ENCODE results near the gene ZBTB8OS.

Gene ZBTB8OS

GRCh38 chr1:32618673-32619221, 31.6 kb downstream of the ZBTB8OS start:
- no peak for TF ChIP-seq CTCF (IDR thresholded peaks at IDR 0.05; ENCODE audit: insufficient read depth, low read length, poor library complexity, severe bottlenecking)
- no peak for DNase-seq (ENCODE audit: extremely low read depth, insufficient read length)
- H3K4me3 ChIP-seq (replicated peaks; ENCODE audit: low read depth, low read length) = no peak overlapping the region
- 0 out of 2 replicates have a peak, but pooled peaks cover 1% of the 10 kb centered on the region for H3K36me3 ChIP-seq (ENCODE audit: control insufficient read depth, insufficient read depth, low read length)
- no peaks in the 10 kb centered on the region for H3K27me3 ChIP-seq (replicated peaks; ENCODE audit: control insufficient read depth, insufficient read depth, low read length)

GRCh38 chr1:32613472-32613871, 36.9 kb downstream of the ZBTB8OS start:
- Histone ChIP-seq H3K36me3 (ENCODE audit: control insufficient read depth, insufficient read depth, low read length) (no peaks in the 10 kb centered on the region), H3K4me3 (replicated peaks; ENCODE audit: low read depth, low read length) (no peak overlapping the region), H3K27me3 (replicated peaks; ENCODE audit: control insufficient read depth, insufficient read depth, low read length) (no peaks in the 10 kb centered on the region)
- DNase-seq (ENCODE audit: extremely low read depth, insufficient read length) = no peak
- TF ChIP-seq CTCF (IDR thresholded peaks at IDR 0.05; ENCODE audit: insufficient read depth, low read length, poor library complexity, severe bottlenecking) = no peak

GRCh38 chr1:32612189-32612881, 38.0 kb downstream of the ZBTB8OS start:
- peak; percentile 32 for TF ChIP-seq CTCF (IDR thresholded peaks at IDR 0.05; ENCODE audit: insufficient read depth, low read length, poor library complexity, severe bottlenecking)
- Histone ChIP-seq H3K4me3 (replicated peaks; ENCODE audit: low read depth, low read length) (peak overlapping the region; percentile 53), H3K36me3 (ENCODE audit: control insufficient read depth, insufficient read depth, low read length) (no peaks in the 10 kb centered on the region), H3K27me3 (replicated peaks; ENCODE audit: control insufficient read depth, insufficient read depth, low read length) (no peaks in the 10 kb centered on the region)
- DNase-seq (ENCODE audit: extremely low read depth, insufficient read length) = peak; percentile 84

- Histone ChIP-seq H3K36me3 (ENCODE audit: control insufficient read depth, insufficient read depth, low read length) (no peaks in the 10 kb centered on the region), H3K4me3 (replicated peaks; ENCODE audit: low read depth, low read length) (peak overlapping the region; percentile 53), H3K27me3 (replicated peaks; ENCODE audit: control insufficient read depth, insufficient read depth, low read length) (no peaks in the 10 kb centered on the region)
- no peak for DNase-seq (ENCODE audit: extremely low read depth, insufficient read length)
- no peak for TF ChIP-seq CTCF (IDR thresholded peaks at IDR 0.05; ENCODE audit: insufficient read depth, low read length, poor library complexity, severe bottlenecking)
These were observed 38.5 kb downstream of the ZBTB8OS start for GRCh38 chr1:32611859-32612188.

GRCh38 chr1:32609180-32609579, 41.2 kb downstream of the ZBTB8OS start:
- no peak for TF ChIP-seq CTCF (IDR thresholded peaks at IDR 0.05; ENCODE audit: insufficient read depth, low read length, poor library complexity, severe bottlenecking)
- Histone ChIP-seq H3K4me3 (replicated peaks; ENCODE audit: low read depth, low read length) (no peak overlapping the region), H3K27me3 (replicated peaks; ENCODE audit: control insufficient read depth, insufficient read depth, low read length) (no peaks in the 10 kb centered on the region), H3K36me3 (ENCODE audit: control insufficient read depth, insufficient read depth, low read length) (no peaks in the 10 kb centered on the region; the same call in 1 of the 2 replicates)
- no peak for DNase-seq (ENCODE audit: extremely low read depth, insufficient read length)
